SU-DHL-6 (cell line): Measurements from ENCODE around the gene DHCR24.

Experiments
- H2AFZ ChIP-seq: fragments of 200-600 bp; sonication (generic); 2 replicates; pipeline ENCODE4 v1.6.1; 2014; ENCODE audit warnings: low read depth, mild to moderate bottlenecking, moderate library complexity, mixed read lengths, antibody characterized with exemption, low read length; ENCODE audit not compliant: severe bottlenecking
- H3F3A ChIP-seq: fragments of 200-600 bp; shearing (Covaris generic); 2 replicates; pipeline ENCODE4 v1.6.0; 2016; ENCODE audit warnings: antibody characterized with exemption, mild to moderate bottlenecking; ENCODE audit not compliant: insufficient read depth
- H3K27ac ChIP-seq: fragments of 200-600 bp; sonication (generic); 2 replicates; pipeline ENCODE4 v1.5.1; 2016; ENCODE audit warnings: low read depth, mild to moderate bottlenecking, low read length, moderate library complexity, mixed read lengths
- H3K27me3 ChIP-seq: fragments of 200-600 bp; sonication (generic), shearing (Covaris generic); 2 replicates; pipeline ENCODE4 v1.6.0; 2014; ENCODE audit warnings: mild to moderate bottlenecking, low read length
- H3K36me3 ChIP-seq: fragments of 200-600 bp; sonication (generic); 2 replicates; pipeline ENCODE4 v1.6.1; 2014; ENCODE audit warnings: mild to moderate bottlenecking, low read length, mixed read lengths
- H3K4me2 ChIP-seq: fragments of 300-600, 200-600 bp; shearing (Covaris generic), sonication (generic); 2 replicates; pipeline ENCODE4 v1.6.0; 2014; ENCODE audit warnings: low read length, low read depth, mild to moderate bottlenecking; ENCODE audit not compliant: poor library complexity, severe bottlenecking
- H3K4me3 ChIP-seq: fragments of 200-600 bp; sonication (generic); 2 replicates; pipeline ENCODE4 v1.5.1; 2014; ENCODE audit warnings: antibody characterized with exemption, low read length, mild to moderate bottlenecking, mixed read lengths; ENCODE audit not compliant: insufficient read depth, poor library complexity, severe bottlenecking
- H3K79me2 ChIP-seq: fragments of 200-600 bp; sonication (generic); 2 replicates; pipeline ENCODE4 v1.6.1; 2014; ENCODE audit warnings: mild to moderate bottlenecking, low read length, moderate library complexity; ENCODE audit not compliant: insufficient read depth
- H3K9ac ChIP-seq: fragments of 200-600 bp; sonication (generic); 2 replicates; pipeline ENCODE4 v1.7.0; 2014; ENCODE audit warnings: mild to moderate bottlenecking, low read length
- H3K9me2 ChIP-seq: fragments of 200-600 bp; sonication (generic); replicated peaks from 2 replicates; pipeline ENCODE4 v1.6.1; 2014; ENCODE audit warnings: low read length; ENCODE audit not compliant: insufficient read depth
- H3K9me3 ChIP-seq: fragments of 200-600 bp; sonication (generic); 2 replicates; pipeline ENCODE4 v1.6.1; 2014; ENCODE audit warnings: low read length, mixed read lengths; ENCODE audit not compliant: insufficient read depth
- H4K20me1 ChIP-seq: fragments of 200-600 bp; sonication (generic); 2 replicates; pipeline ENCODE4 v1.6.1; 2014; ENCODE audit warnings: low read depth, mild to moderate bottlenecking, antibody characterized with exemption, low read length, moderate library complexity, mixed read lengths
- CTCF ChIP-seq: fragments of 200-600 bp; sonication (generic); IDR thresholded peaks from one replicate; pipeline ENCODE4 v1.5.1; 2017; ENCODE audit warnings: antibody characterized with exemption, mild to moderate bottlenecking, low read length, moderate library complexity; ENCODE audit not compliant: insufficient read depth, poor library complexity, severe bottlenecking
- EZH2phosphoT487 ChIP-seq: fragments of 200-600 bp; sonication (generic), shearing (Covaris generic); conservative IDR thresholded peaks from 2 replicates; pipeline ENCODE4 v1.6.1; 2018; ENCODE audit warnings: mild to moderate bottlenecking, antibody characterized with exemption, low read length, moderate library complexity, mixed read lengths

Gene DHCR24

GRCh38 chr1:54813485-54814125 is 73.4 kb downstream of the DHCR24 start:
- Histone ChIP-seq H3K9me3 (no peaks in the 10 kb centered on the region), H3K79me2 (no peaks in the 10 kb centered on the region), H3K27ac (no peak overlapping the region), H2AFZ (no peak overlapping the region), H3K4me3 (no peak overlapping the region), H3K9me2 (no peaks in the 10 kb centered on the region), H3K9ac (no peak overlapping the region), H3K4me2 (no peak overlapping the region), H3K27me3 (no peaks in the 10 kb centered on the region), H3F3A (no peaks in the 10 kb centered on the region), H3K36me3 (no peaks in the 10 kb centered on the region), H4K20me1 (no peaks in the 10 kb centered on the region)
- no peak for TF ChIP-seq CTCF
- no peak for TF ChIP-seq EZH2phosphoT487

GRCh38 chr1:54812801-54813484 is 74.1 kb downstream of the DHCR24 start:
- Histone ChIP-seq H3K9me2 (no peaks in the 10 kb centered on the region), H3K36me3 (no peaks in the 10 kb centered on the region), H3K4me2 (no peak overlapping the region), H3K27me3 (no peaks in the 10 kb centered on the region), H3F3A (no peaks in the 10 kb centered on the region), H3K9me3 (no peaks in the 10 kb centered on the region), H4K20me1 (no peaks in the 10 kb centered on the region), H2AFZ (no peak overlapping the region), H3K9ac (no peak overlapping the region), H3K27ac (no peak overlapping the region), H3K4me3 (no peak overlapping the region), H3K79me2 (no peaks in the 10 kb centered on the region)
- TF ChIP-seq CTCF (no peak), EZH2phosphoT487 (no peak)

GRCh38 chr1:54811739-54812655 is 75.0 kb downstream of the DHCR24 start:
- no peak overlapping the region for H3K4me2 ChIP-seq
- H2AFZ ChIP-seq: no peak overlapping the region
- no peaks in the 10 kb centered on the region for H3K9me2 ChIP-seq
- no peaks in the 10 kb centered on the region for H3K79me2 ChIP-seq
- no peaks in the 10 kb centered on the region for H3K9me3 ChIP-seq
- no peak overlapping the region for H3K4me3 ChIP-seq
- no peak for TF ChIP-seq EZH2phosphoT487
- TF ChIP-seq CTCF: no peak
- no peaks in the 10 kb centered on the region for H4K20me1 ChIP-seq
- no peaks in the 10 kb centered on the region for H3K27me3 ChIP-seq
- no peak overlapping the region for H3K9ac ChIP-seq
- H3K27ac ChIP-seq: no peak overlapping the region
- no peaks in the 10 kb centered on the region for H3K36me3 ChIP-seq
- no peaks in the 10 kb centered on the region for H3F3A ChIP-seq
